ENCODE data around the gene LDLRAD4.

DNA sequence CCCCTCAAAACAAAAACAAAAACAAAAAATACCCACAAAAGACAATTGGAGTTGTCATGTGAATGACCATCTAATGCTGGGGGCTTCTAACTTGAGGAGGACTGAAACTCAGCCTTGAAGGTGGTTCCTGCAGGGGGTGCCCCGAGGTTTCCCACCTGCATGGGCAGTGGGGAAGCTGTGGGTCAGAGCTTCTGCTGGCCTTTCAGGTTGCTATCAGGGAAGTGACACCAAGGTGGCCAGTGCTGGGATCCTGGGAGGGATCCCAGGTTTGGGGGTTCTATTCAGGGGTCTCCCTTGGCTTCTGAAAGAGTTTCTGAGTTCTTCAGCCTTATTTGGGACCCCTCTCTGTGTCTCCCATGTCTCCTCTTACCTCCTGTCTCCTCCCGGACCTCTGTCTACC is 62.8 kb downstream of the LDLRAD4 start:
- no peak for TF ChIP-seq CTCF (IDR thresholded peaks at IDR 0.05)
- TF ChIP-seq EZH2 (IDR thresholded peaks at IDR 0.05; ENCODE audit: borderline replicate concordance, insufficient read depth, low read depth, low read length, poor library complexity, severe bottlenecking), result no peak
